ENCODE measurements around the gene BEST2. TPM values are rescaled to one million over a fixed set of nuclear protein-coding genes. Genes with fewer than 3 reads are reported as not detected.

BEST2 gene
- total RNA-seq = not detected in 2 replicates

DNA sequence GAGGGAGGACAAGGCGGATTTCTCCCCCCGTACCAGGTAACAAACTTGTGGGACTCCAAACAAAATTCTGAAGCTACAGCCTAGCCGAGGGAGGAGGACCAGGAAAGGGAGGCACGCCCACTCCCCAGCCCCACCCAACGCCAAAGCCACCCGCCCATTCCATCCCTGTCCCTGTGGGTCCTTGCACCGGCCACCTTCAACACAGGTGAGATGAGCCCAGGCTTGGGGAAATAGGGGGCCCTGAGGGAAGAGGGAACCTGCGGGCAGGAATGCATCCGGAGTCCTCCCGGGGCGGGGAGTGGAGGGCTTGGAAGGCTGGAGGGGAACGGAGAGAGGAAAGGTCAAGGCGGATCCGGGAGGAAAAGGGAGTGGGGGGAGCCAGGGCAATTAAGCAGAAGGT is at the start of gene BEST2:
BEST2 (plus strand) TSS at position 157 of the 400 bp plus-strand sequence. CDS start 802 bp downstream, outside the sequence.

DNA sequence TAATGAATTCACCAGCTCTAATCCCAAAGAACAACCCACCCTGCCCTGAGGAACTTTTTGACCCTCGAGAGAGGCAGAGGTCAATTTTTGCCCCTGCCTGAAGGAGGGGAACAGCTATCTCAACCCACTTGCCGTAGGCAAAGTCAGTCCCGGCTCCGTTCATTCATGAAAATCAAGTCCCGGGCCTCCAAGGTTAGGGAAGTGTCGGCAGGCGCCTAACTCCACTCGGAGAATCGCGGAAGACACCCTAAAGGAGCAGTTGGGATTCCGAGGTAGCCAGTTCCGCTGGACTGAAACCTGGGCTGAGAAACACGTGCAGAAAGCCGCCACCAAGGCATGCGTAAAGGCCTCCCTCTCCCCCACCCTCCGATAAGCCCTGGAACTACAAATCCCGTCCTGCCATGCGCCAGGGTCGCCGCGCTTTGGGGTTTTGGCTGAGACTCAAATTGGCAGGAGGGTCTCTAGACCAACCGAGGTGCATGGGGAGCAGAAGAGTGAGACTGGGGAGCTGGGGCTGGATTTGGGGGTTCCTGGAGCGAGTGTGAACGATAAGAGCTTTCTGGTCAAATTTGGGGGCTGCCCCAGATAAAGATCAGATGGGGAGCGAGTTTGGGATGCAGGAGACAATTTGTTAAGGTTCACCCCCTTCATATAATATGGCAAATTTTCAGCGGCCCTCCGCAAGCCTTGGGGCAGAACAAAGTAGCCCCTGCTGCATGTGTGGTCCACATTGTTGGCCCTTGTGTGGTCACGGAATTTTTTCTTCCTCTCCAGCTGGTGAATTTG is 27.8 kb upstream of the BEST2 start, which contains the start of gene TNPO2:
TNPO2 (minus strand) TSS at position 292 of the 786 bp plus-strand sequence. CDS start 2,955 bp downstream, outside the sequence.

DNA sequence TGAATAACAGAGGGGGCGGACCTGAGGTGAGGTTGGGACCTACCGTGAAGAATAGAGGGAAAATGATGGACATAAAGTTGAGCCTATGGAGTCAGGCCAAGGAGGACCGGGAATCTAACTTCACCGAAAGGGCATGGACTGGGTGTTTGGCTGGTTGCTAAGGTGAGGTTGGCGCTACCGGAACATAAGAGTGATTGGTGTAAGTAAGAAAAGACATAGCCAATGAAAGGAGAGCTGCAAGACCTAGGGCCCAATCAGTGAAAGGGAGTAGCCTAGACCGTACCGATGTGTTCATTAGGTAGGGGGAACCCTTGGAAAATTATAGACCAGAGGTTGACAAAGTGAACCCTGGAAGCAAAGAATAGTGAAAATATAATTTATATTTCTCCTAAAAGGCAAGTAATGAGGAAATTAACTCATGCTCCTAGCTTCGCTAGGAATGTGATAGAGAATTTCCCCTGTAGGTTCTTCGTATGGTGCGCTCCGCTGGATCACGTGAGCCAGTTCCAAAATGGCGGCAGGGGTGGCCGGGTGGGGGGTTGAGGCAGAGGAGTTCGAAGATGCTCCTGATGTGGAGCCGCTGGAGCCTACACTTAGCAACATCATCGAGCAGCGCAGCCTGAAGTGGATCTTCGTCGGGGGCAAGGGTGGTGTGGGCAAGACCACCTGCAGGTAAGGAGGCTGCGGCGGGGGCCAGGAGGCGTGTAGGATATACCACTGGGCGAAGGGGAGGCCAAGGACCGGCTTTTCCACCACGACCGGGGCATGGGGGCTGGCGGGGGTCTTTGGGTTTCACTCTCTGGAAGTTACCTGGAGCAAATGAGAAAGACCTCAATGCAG is 14.4 kb upstream of the BEST2 start, which contains the start of gene GET3:
GET3 (plus strand) TSS at position 503 of the 840 bp plus-strand sequence; CDS start at position 512, 9 bp downstream.

DNA sequence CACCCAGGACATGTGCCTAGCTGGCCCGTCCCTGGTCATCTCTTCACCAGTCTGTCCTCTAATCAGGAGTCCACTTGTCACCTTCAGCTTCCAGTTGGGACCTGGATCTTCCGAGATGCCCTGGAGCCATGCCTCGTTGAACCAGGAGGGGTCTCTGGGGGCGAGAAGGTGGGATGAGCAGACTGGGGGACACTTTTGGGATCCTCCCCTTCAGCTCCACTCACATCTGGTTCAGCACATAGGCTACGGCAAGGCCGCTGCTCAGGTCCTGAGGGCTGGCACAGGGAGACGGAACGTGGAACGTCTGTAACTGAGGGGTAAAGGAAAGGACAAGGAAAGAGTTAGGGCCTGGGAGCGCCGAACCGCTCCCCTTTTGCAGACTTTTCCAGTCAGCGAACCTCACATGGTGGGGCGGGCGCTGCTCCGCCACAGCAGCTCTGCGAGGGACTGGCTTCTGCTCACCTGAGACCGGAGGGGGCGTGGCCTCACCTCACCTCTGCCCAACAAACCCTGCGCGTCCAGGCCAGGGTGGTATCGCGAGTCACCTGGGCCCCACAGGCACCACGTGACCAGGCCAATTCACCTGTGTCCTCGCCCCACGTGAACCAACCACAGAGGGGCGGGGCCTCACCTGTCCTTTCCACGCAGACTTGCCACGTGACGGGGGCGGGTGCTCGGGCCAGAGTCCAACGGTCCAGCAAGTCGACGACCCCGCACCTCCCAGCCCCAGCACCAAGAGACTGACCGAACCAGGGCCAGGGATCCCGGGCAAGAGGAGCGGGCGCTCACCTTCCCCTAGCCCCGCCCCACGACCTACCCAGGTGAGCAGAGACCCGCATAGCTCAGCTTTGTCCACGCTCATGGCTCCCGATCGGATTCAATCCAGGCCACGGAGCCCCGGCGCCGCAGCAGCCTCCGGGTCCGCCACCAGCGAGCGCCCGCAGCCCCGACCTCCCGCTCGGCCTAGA is 23.3 kb downstream of the BEST2 start, which contains the start of gene HOOK2:
HOOK2 (minus strand) TSS at position 965 of the 968 bp plus-strand sequence; CDS start at position 862, 103 bp downstream.

DNA sequence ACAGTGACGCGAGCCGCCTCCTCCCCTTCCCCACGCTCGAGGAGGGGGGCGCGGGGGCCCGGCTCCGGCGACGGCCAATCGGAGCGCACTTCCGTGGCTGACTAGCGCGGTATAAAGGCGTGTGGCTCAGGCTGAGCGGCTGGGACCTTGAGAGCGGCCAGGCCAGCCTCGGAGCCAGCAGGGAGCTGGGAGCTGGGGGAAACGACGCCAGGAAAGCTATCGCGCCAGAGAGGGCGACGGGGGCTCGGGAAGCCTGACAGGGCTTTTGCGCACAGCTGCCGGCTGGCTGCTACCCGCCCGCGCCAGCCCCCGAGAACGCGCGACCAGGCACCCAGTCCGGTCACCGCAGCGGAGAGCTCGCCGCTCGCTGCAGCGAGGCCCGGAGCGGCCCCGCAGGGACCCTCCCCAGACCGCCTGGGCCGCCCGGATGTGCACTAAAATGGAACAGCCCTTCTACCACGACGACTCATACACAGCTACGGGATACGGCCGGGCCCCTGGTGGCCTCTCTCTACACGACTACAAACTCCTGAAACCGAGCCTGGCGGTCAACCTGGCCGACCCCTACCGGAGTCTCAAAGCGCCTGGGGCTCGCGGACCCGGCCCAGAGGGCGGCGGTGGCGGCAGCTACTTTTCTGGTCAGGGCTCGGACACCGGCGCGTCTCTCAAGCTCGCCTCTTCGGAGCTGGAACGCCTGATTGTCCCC is 39.9 kb downstream of the BEST2 start, which contains the start of gene JUNB:
JUNB (plus strand) TSS at position 142 of the 706 bp plus-strand sequence; CDS start at position 428, 286 bp downstream.

DNA sequence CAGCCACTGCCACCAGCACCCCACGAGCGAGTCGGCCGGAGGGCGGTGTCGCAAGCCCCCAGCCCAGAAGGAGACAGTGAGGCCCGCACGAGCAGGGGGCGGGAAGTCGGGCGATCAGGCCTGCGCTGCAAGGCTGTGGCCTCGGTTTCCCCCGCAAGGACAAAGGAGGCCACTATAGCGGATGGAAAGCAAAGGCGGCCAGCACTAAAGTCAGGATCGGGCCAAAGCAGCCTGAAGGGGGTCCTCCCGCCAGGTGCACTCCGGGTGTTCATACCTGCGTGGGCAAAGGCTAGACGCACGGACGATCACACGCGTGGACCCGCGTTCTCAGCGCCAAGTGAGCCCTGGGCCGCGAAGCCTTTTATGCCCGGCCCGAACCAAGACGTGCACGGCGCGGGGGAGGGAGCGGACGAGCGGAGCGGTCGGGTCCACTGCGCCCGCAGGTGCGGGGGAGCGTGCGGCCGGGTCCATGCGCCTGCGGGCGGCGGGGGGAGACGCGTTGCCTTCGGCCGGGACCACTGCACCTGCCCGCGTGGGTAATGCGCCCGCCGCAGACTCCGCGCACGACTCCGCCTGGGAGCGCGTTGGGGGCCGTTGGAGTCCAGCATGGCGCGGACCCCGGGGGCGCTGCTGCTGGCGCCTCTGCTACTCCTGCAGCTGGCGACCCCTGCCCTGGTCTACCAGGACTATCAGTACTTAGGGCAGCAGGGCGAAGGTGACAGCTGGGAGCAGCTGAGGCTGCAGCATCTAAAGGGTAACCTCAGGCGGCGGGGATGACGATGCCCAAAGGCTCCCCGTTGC is 50.1 kb downstream of the BEST2 start, which contains the start of the genes PRDX2 and THSD8:
PRDX2 (minus strand) TSS at position 335 of the 801 bp plus-strand sequence. CDS start 539 bp downstream, outside the sequence.
THSD8 (plus strand) TSS at position 604 of the 801 bp plus-strand sequence; CDS start at position 607, 3 bp downstream.

DNA sequence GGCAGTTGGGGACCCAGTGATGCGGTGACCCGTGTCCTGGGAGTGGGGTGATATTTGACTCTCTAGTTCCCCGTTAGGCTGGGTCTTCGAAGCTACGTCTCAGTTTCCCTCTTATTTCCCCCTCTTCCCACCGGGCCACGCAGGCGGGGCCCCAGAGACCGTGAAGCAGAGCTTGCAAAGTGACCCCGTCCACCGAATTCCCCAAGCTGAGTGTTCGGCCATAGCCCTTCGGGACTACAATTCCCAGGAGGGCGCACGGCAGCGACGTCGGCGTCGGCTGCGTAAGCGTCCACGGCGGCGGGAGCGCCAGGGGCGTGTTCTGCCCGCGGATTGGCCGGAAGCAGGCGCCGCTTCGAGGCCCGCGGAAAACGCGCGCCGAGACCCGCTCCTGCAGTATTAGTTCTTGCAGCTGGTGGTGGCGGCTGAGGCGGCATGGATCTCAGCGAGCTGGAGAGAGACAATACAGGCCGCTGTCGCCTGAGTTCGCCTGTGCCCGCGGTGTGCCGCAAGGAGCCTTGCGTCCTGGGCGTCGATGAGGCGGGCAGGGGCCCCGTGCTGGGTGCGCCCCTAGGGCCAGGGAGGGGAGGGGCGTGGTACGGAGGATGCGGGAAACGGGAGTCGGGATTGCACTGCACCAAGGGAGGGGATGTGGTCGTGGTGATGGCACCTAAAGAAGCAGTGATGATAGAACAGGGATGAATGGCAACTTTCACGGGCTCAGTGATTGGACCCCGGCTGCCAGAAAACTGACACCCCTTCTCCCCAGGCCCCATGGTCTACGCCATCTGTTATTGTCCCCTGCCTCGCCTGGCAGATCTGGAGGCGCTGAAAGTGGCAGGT is 54.9 kb downstream of the BEST2 start, which contains the start of gene RNASEH2A:
RNASEH2A (plus strand) TSS at position 343 of the 840 bp plus-strand sequence; CDS start at position 433, 90 bp downstream.

Other genes starting within 250 kb of the BEST2 start
- 3.3 and 3.4 TPM in 2 replicates for gene ZNF564, start 200.3 kb upstream of the BEST2 start, total RNA-seq
- gene ZNF490, start 141.0 kb upstream of the BEST2 start, total RNA-seq = 6.0 and 10.6 TPM in 2 replicates
- 10.6 and 13.2 TPM in 2 replicates for gene ZNF791, start 140.9 kb upstream of the BEST2 start, total RNA-seq
- gene MAN2B1, start 85.0 kb upstream of the BEST2 start, total RNA-seq = 120 and 162 TPM in 2 replicates
- 9.0 and 9.4 TPM in 2 replicates for gene WDR83, start 85.0 kb upstream of the BEST2 start, total RNA-seq
- 72.2 and 74.9 TPM in 2 replicates for gene DHPS, start 69.9 kb upstream of the BEST2 start, total RNA-seq
- gene GNG14, start 63.8 kb upstream of the BEST2 start, total RNA-seq = not detected in 2 replicates
- 7.3 and 8.3 TPM in 2 replicates for gene FBXW9, start 55.2 kb upstream of the BEST2 start, total RNA-seq
- 32.9 and 45.1 TPM in 2 replicates for gene TNPO2, start 27.9 kb upstream of the BEST2 start, total RNA-seq
- 311 and 336 TPM in 2 replicates for gene TRIR, start 17.1 kb upstream of the BEST2 start, total RNA-seq
- 46.8 and 54.1 TPM in 2 replicates for gene GET3, start 14.3 kb upstream of the BEST2 start, total RNA-seq
- gene HOOK2, start 23.8 kb downstream of the BEST2 start, total RNA-seq = 15.2 and 16.8 TPM in 2 replicates
- gene JUNB, start 39.7 kb downstream of the BEST2 start, total RNA-seq = 387 and 404 TPM in 2 replicates
- gene PRDX2, start 50.0 kb downstream of the BEST2 start, total RNA-seq = 252 and 259 TPM in 2 replicates
- not detected in 2 replicates for gene THSD8, start 50.3 kb downstream of the BEST2 start, total RNA-seq
- gene RNASEH2A, start 54.8 kb downstream of the BEST2 start, total RNA-seq = 4.9 and 6.0 TPM in 2 replicates
- not detected in 2 replicates for gene RTBDN, start 82.8 kb downstream of the BEST2 start, total RNA-seq
- gene MAST1, start 86.7 kb downstream of the BEST2 start, total RNA-seq = 0.19 and 1.3 TPM in 2 replicates
- gene DNASE2, start 129.7 kb downstream of the BEST2 start, total RNA-seq = 30.2 and 36.6 TPM in 2 replicates
- not detected in 2 replicates for gene KLF1, start 135.4 kb downstream of the BEST2 start, total RNA-seq
- gene GCDH, start 139.4 kb downstream of the BEST2 start, total RNA-seq = 28.0 and 29.7 TPM in 2 replicates
- gene SYCE2, start 167.5 kb downstream of the BEST2 start, total RNA-seq = not detected in 2 replicates
- 48.9 and 49.0 TPM in 2 replicates for gene FARSA, start 181.9 kb downstream of the BEST2 start, total RNA-seq
- gene CALR, start 186.8 kb downstream of the BEST2 start, total RNA-seq = 877 and 947 TPM in 2 replicates
- 50.0 and 60.2 TPM in 2 replicates for gene RAD23A, start 194.1 kb downstream of the BEST2 start, total RNA-seq
- 36.5 and 43.0 TPM in 2 replicates for gene GADD45GIP1, start 205.4 kb downstream of the BEST2 start, total RNA-seq
- not detected in 2 replicates for gene DAND5, start 217.8 kb downstream of the BEST2 start, total RNA-seq
- 122 and 124 TPM in 2 replicates for gene NFIX, start 243.7 kb downstream of the BEST2 start, total RNA-seq